Neuronal stem cell (in vitro differentiated cells): ENCODE results near the gene SEMA7A.
A peak's percentile ranks its signal among the peaks of the same experiment; 100 is the strongest.

Source experiments
- DNase-seq: peaks from one replicate; pipeline ENCODE4 v3.0.0-alpha.2; 2013; ENCODE audit warnings: low spot score
- H2AFZ ChIP-seq: one replicate; pipeline ENCODE4 v1.6.1; 2013; ENCODE audit warnings: mild to moderate bottlenecking, low read length, inconsistent platforms
- H2AK5ac ChIP-seq: 2 replicates; pipeline ENCODE4 v1.6.1; 2013; ENCODE audit warnings: low read depth, mild to moderate bottlenecking, inconsistent platforms, low read length, moderate library complexity, mixed read lengths
- H2BK120ac ChIP-seq: 2 replicates; pipeline ENCODE4 v1.6.1; 2013; ENCODE audit warnings: low read depth, mild to moderate bottlenecking, inconsistent platforms, low read length, moderate library complexity, mixed read lengths
- H2BK12ac ChIP-seq: one replicate; pipeline ENCODE4 v1.6.1; 2013; ENCODE audit warnings: low read length, inconsistent platforms
- H2BK15ac ChIP-seq: 2 replicates; pipeline ENCODE4 v1.6.1; 2013; ENCODE audit warnings: mild to moderate bottlenecking, low read length, inconsistent platforms, mixed read lengths
- H2BK5ac ChIP-seq: one replicate; pipeline ENCODE4 v1.6.1; 2013; ENCODE audit warnings: inconsistent platforms, mild to moderate bottlenecking, low read length, moderate library complexity
- H3K14ac ChIP-seq: one replicate; pipeline ENCODE4 v1.6.1; 2013; ENCODE audit warnings: low read length, inconsistent platforms
- H3K18ac ChIP-seq: 2 replicates; pipeline ENCODE4 v1.6.1; 2013; ENCODE audit warnings: low read length, inconsistent platforms
- H3K23ac ChIP-seq: 2 replicates; pipeline ENCODE4 v1.6.1; 2013; ENCODE audit warnings: low read depth, mild to moderate bottlenecking, mixed read lengths, low read length, inconsistent platforms; ENCODE audit not compliant: poor library complexity
- H3K27ac ChIP-seq: replicated peaks from 3 replicates; pipeline ENCODE4 v1.5.1; 2013; ENCODE audit warnings: low read length, inconsistent platforms
- H3K27me3 ChIP-seq, 3 experiments: 2 replicates each; pipeline ENCODE4 v1.6.1; 2013; ENCODE audit warnings: low read length in 3 of 3, mild to moderate bottlenecking in 2 of 3, inconsistent platforms in 1 of 3, low read depth in 1 of 3, mixed read lengths in 1 of 3, moderate library complexity in 1 of 3; ENCODE audit not compliant: control insufficient read depth in 3 of 3, insufficient read depth in 3 of 3
- H3K36me3 ChIP-seq, 2 donors: replicated peaks in 1 of 2; 2 replicates each; pipeline ENCODE4 v1.6.1; 2013; ENCODE audit warnings: low read length in 2 of 2; ENCODE audit not compliant: control insufficient read depth in 2 of 2, insufficient read depth in 2 of 2
- H3K4ac ChIP-seq: 2 replicates; pipeline ENCODE4 v1.6.1; 2013; ENCODE audit warnings: inconsistent platforms, mild to moderate bottlenecking, low read length, moderate library complexity
- H3K4me1 ChIP-seq, 2 donors: 1 replicate in 1 of 2; 2 replicates in 1 of 2; pipeline ENCODE4 v1.6.1; 2013; ENCODE audit warnings: low read length in 2 of 2, low read depth in 1 of 2; ENCODE audit not compliant: control insufficient read depth in 2 of 2, insufficient read depth in 1 of 2
- H3K4me2 ChIP-seq: one replicate; pipeline ENCODE4 v1.6.1; 2013; ENCODE audit warnings: mild to moderate bottlenecking, low read length, inconsistent platforms; ENCODE audit not compliant: insufficient read depth, poor library complexity, severe bottlenecking
- H3K4me3 ChIP-seq, 2 donors: 2 replicates each; pipeline ENCODE4 v1.5.1; 2013; ENCODE audit warnings: low read length in 2 of 2, mild to moderate bottlenecking in 2 of 2, inconsistent platforms in 1 of 2, moderate library complexity in 1 of 2
- H3K79me1 ChIP-seq: one replicate; pipeline ENCODE4 v1.6.1; 2013; ENCODE audit warnings: low read depth, mild to moderate bottlenecking, inconsistent platforms, low read length, moderate library complexity
- H3K9ac ChIP-seq: one replicate; pipeline ENCODE4 v1.6.1; 2013; ENCODE audit warnings: mild to moderate bottlenecking, low read depth, low read length, inconsistent platforms; ENCODE audit not compliant: poor library complexity
- H3K9me3 ChIP-seq, 2 donors: replicated peaks in 1 of 2; 2 replicates each; pipeline versions ENCODE3 to v1.6.1; 2013; ENCODE audit warnings: low read length in 2 of 2, mild to moderate bottlenecking in 2 of 2, inconsistent platforms in 1 of 2, low read depth in 1 of 2, mixed read lengths in 1 of 2, moderate library complexity in 1 of 2; ENCODE audit not compliant: control insufficient read depth in 2 of 2, insufficient read depth in 1 of 2
- H4K8ac ChIP-seq: one replicate; pipeline ENCODE4 v1.6.1; 2013; ENCODE audit warnings: low read depth, mild to moderate bottlenecking, inconsistent platforms, low read length, moderate library complexity
- H4K91ac ChIP-seq: one replicate; pipeline ENCODE4 v1.6.1; 2013; ENCODE audit warnings: low read length, low read depth, mild to moderate bottlenecking, inconsistent platforms; ENCODE audit not compliant: poor library complexity
- WGBS, 2 donors: extraction: QIAGEN DNeasy Blood & Tissue Kit; methylation state at CpG; one replicate each; pipeline ENCODE4 v1.1.7; 2013; ENCODE audit warnings: missing lambda C conversion rate in 2 of 2, mixed read lengths in 1 of 2; ENCODE audit not compliant: insufficient read length in 2 of 2, insufficient replicate concordance in 1 of 2; ENCODE audit errors: extremely low coverage in 2 of 2; 5-methylcytosine and 5-hydroxymethylcytosine counted together

The SEMA7A gene

GRCh38 chr15:74442604-74443003, 8.8 kb upstream of the SEMA7A start:
- Histone ChIP-seq H4K91ac (no peak overlapping the region), H4K8ac (no peak overlapping the region), H3K23ac (no peak overlapping the region), H2AK5ac (peak overlapping the region; percentile 29), H3K27me3 (peaks cover 0 to 12% (median 0%) of the 10 kb centered on the region in 3 experiments), H2BK12ac (no peak overlapping the region), H2BK15ac (no peak overlapping the region), H3K18ac (peak overlapping the region; percentile 38), H3K4me1 (peaks cover 0 to 13% of the 10 kb centered on the region in 2 donors), H2AFZ (no peak overlapping the region), H3K4me2 (no peak overlapping the region), H3K9ac (peak overlapping the region; percentile 38), H3K9me3 (no peaks in the 10 kb centered on the region), H3K79me1 (no peaks in the 10 kb centered on the region), H3K36me3 (peaks cover 4 to 33% of the 10 kb centered on the region in 2 donors), H3K14ac (no peak overlapping the region), H3K4ac (no peak overlapping the region), H3K27ac (no peak overlapping the region), H3K4me3 (no peak overlapping the region), H2BK120ac (no peak overlapping the region), H2BK5ac (no peak overlapping the region)
- WGBS, 2 donors: no CpG with 5 or more reads among the region's 3 CpGs
- no peak for DNase-seq

DNA sequence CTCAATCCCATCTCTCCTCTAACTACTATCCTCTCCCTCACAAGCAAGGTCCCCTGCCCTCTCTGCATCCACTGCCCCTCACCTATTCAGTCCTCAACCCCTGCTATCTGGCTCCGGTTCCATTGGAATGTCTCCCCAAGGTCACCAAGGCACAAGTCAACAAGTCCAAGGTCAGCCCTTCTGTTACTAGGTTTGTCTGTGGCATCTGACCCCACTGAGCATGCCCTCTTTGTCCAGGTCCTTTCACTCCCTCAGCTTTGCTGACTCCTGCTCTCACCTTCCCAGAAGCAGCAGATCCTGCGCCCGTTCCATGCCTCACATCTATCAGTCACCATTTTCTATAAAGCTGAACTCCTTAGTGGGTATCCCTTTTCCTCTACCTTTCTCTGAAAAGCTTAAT, 8.3 kb upstream of the SEMA7A start:
- Histone ChIP-seq H3K4ac (no peak overlapping the region), H3K79me1 (no peaks in the 10 kb centered on the region), H3K27ac (no peak overlapping the region), H2AK5ac (no peak overlapping the region), H2AFZ (no peak overlapping the region), H3K4me3 (no peak overlapping the region), H2BK5ac (no peak overlapping the region), H3K18ac (no peak overlapping the region), H2BK120ac (no peak overlapping the region), H3K14ac (no peak overlapping the region), H3K23ac (no peak overlapping the region), H3K27me3 (peaks cover 0 to 14% (median 0%) of the 10 kb centered on the region in 3 experiments), H2BK12ac (no peak overlapping the region), H3K4me2 (no peak overlapping the region), H4K8ac (no peak overlapping the region), H3K4me1 (peaks cover 0 to 13% of the 10 kb centered on the region in 2 donors), H3K36me3 (peaks cover 3 to 29% of the 10 kb centered on the region in 2 donors), H4K91ac (no peak overlapping the region), H2BK15ac (no peak overlapping the region), H3K9ac (no peak overlapping the region), H3K9me3 (no peaks in the 10 kb centered on the region)
- no peak for DNase-seq
- no CpG with 5 or more reads among the region's 3 CpGs for WGBS, 2 donors

DNA sequence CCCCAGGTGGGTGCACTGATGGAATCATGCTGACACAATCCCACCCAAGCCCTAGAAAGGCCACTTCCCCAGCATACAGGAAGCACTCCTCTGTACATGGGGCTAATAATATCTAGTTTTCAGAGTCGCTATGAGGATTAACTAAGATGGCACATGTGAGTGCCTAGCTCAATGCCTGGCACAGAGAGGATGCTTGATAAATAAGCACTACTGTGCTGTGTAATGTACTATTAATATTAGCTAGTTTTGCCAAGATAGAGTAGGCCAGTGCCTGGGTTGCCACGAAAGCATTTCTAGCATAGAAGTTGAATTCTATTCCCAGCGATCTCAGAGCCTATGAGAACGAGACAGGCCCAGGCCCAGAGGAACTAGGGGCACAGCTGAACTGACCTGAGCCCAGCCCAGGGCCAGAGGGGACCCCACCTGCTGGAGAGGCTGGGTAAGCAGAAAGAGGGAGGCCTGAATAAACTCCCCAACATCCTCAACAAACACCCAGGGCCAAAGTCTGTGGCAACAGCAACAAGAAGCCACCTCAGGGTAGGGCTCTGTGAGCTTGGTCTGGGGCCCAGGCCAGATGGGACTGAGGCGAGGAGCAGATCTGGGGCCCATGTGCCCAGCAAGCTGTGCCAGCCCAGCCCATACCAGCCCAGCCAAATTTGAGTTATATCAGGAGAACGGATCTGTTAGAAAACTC, 7.6 kb upstream of the SEMA7A start:
- no peak overlapping the region for H3K27ac ChIP-seq
- no peak overlapping the region for H4K8ac ChIP-seq
- H3K36me3 ChIP-seq: peaks cover 0 to 22% of the 10 kb centered on the region in 2 donors
- H2AK5ac ChIP-seq: peak overlapping the region; percentile 41
- peaks cover 0 to 13% of the 10 kb centered on the region in 2 donors for H3K4me1 ChIP-seq
- no peaks in the 10 kb centered on the region for H3K79me1 ChIP-seq
- H4K91ac ChIP-seq: no peak overlapping the region
- no peak overlapping the region for H2BK5ac ChIP-seq
- no peak for DNase-seq
- H3K27me3 ChIP-seq: peaks cover 0 to 18% (median 0%) of the 10 kb centered on the region in 3 experiments
- H3K18ac ChIP-seq: no peak overlapping the region
- no peak overlapping the region for H3K14ac ChIP-seq
- no peak overlapping the region for H2BK15ac ChIP-seq
- H3K9ac ChIP-seq: no peak overlapping the region
- no peak overlapping the region for H2AFZ ChIP-seq
- H3K4ac ChIP-seq: no peak overlapping the region
- H3K9me3 ChIP-seq: no peaks in the 10 kb centered on the region
- H3K4me2 ChIP-seq: no peak overlapping the region
- H3K4me3 ChIP-seq: no peak overlapping the region
- H3K23ac ChIP-seq: no peak overlapping the region
- H2BK12ac ChIP-seq: no peak overlapping the region
- no peak overlapping the region for H2BK120ac ChIP-seq
- no CpG with 5 or more reads among the region's 6 CpGs for WGBS, 2 donors

DNA sequence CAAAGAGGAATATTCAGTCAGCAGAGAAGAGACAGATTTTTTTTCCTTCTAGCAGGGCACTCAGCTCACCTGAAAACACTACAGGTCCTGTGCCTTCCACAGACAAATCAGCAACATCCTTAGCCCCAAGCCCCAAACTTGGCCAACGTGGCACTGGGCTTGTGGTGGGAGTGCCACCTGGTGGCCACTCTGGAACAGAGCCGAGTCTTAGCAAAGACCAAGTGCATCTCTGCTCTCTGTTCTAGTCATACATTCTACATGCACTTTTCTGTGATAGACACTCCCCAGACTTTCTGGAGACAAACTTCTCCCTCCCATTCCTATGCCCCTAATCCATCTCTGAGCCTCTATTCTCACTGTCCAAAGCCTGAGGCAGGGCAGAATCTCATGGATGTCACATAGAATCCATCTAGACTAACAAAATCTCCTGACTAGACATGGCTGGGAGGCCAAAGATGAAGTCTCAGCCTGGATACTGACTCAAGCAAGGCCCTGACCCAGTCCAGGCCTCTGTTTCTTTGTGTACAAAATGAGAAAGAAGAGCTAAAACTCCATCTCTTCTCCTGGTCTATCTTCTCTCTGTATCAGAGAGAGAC, 5.1 kb upstream of the SEMA7A start:
- H3K4me3 ChIP-seq: no peak overlapping the region
- no peak overlapping the region for H2AFZ ChIP-seq
- H3K4me1 ChIP-seq: peaks cover 13 to 22% of the 10 kb centered on the region in 2 donors
- H2BK15ac ChIP-seq: no peak overlapping the region
- H3K4me2 ChIP-seq: no peak overlapping the region
- H2BK12ac ChIP-seq: no peak overlapping the region
- H3K4ac ChIP-seq: no peak overlapping the region
- WGBS, 2 donors: no CpG with 5 or more reads among the region's 2 CpGs
- no peak overlapping the region for H3K27ac ChIP-seq
- peaks cover 0 to 35% (median 0%) of the 10 kb centered on the region in 3 experiments for H3K27me3 ChIP-seq
- peak; percentile 62 for DNase-seq
- H4K8ac ChIP-seq: no peak overlapping the region
- H2BK120ac ChIP-seq: no peak overlapping the region
- H3K79me1 ChIP-seq: no peaks in the 10 kb centered on the region
- no peak overlapping the region for H3K23ac ChIP-seq
- no peak overlapping the region for H3K14ac ChIP-seq
- H3K36me3 ChIP-seq: no peaks in the 10 kb centered on the region
- H3K18ac ChIP-seq: no peak overlapping the region
- no peak overlapping the region for H4K91ac ChIP-seq
- H3K9me3 ChIP-seq: no peaks in the 10 kb centered on the region
- H2AK5ac ChIP-seq: no peak overlapping the region
- no peak overlapping the region for H3K9ac ChIP-seq
- H2BK5ac ChIP-seq: no peak overlapping the region
